ENCODE results near the gene TDRD6. TPM values are rescaled to one million over a fixed set of nuclear protein-coding genes. Genes with fewer than 3 reads are reported as not detected.
"Not testable (repeated sequence)": the region's sequence is repeated elsewhere in the genome, so short reads cannot be mapped to it uniquely, and the experiment has no call there.

Gene TDRD6
- total RNA-seq, 4 donors from 2014 or later: 0.20 to 0.48 (median 0.41) TPM; not detected in 1

- no peak for TF ChIP-seq CTCF (IDR thresholded peaks at IDR 0.05)
- no peak for TF ChIP-seq POLR2A (IDR thresholded peaks at IDR 0.05)
- TF ChIP-seq EP300 (IDR thresholded peaks at IDR 0.05; ENCODE audit: low read depth): no peak
- no peak for TF ChIP-seq POLR2AphosphoS5 (IDR thresholded peaks at IDR 0.05)
- in situ Hi-C loops (cut with MboI; ENCODE audit: low pct_ligation_motif_present in 1 of 4, low pct_unique_long_range_greater_than_20kb in 1 of 4, low sequenced_read_pairs in 3 of 4): loop anchor here in 3 of 4 donors (25.0 kb wide), 2 partner anchors 433 to 558 kb away; no protein-coding TSS in a partner anchor
- no peak for DNase-seq
- Histone ChIP-seq H3K27ac (no peak overlapping the region), H3K36me3 (no peaks in the 10 kb centered on the region), H3K4me3 (no peak overlapping the region), H3K9me3 (no peaks in the 10 kb centered on the region), H3K4me1 (peaks cover 0 to 4% (median 0%) of the 10 kb centered on the region in 4 donors), H3K27me3 (no peaks in the 10 kb centered on the region)
- 94 to 97% methylated on average over 1 of the region's 1 CpG for WGBS, 2 donors (ENCODE audit: low coverage in 1 of 2)
- intact Hi-C loops (cut with DNase I; ENCODE audit: low total_unique reads): no loop called here
Measured at GRCh38 chr6:46645265-46645664, 42.4 kb upstream of the TDRD6 start.

DNA sequence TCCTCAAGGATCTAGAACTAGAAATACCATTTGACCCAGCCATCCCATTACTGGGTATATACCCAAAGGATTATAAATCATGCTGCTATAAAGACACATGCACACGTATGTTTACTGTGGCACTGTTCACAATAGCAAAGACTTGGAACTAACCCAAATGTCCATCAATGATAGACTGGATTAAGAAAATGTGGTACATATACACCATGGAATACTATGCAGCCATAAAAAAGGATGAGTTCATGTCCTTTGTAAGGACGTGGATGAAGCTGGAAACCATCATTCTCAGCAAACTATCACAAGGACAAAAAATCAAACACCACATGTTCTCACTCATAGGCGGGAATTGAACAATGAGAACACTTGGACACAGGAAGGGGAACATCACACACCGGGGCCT, 39.6 kb upstream of the TDRD6 start:
- H3K36me3 ChIP-seq; H3K4me3 ChIP-seq; DNase-seq; intact Hi-C loops (cut with DNase I; ENCODE audit: low total_unique reads); H3K27me3 ChIP-seq; H3K9me3 ChIP-seq; H3K27ac ChIP-seq: not testable (repeated sequence)
- in situ Hi-C loops (cut with MboI; ENCODE audit: low pct_ligation_motif_present in 1 of 4, low pct_unique_long_range_greater_than_20kb in 1 of 4, low sequenced_read_pairs in 3 of 4): loop anchor here in 3 of 4 donors (25.0 kb wide), 2 partner anchors 436 to 561 kb away; no protein-coding TSS in a partner anchor
- H3K4me1 ChIP-seq: peaks cover 0 to 16% (median 8%) of the 10 kb centered on the region in 4 donors
- WGBS, 2 donors (ENCODE audit: low coverage in 1 of 2): 60 to 93% methylated on average over 1 to 3 of the region's 4 CpGs

DNA sequence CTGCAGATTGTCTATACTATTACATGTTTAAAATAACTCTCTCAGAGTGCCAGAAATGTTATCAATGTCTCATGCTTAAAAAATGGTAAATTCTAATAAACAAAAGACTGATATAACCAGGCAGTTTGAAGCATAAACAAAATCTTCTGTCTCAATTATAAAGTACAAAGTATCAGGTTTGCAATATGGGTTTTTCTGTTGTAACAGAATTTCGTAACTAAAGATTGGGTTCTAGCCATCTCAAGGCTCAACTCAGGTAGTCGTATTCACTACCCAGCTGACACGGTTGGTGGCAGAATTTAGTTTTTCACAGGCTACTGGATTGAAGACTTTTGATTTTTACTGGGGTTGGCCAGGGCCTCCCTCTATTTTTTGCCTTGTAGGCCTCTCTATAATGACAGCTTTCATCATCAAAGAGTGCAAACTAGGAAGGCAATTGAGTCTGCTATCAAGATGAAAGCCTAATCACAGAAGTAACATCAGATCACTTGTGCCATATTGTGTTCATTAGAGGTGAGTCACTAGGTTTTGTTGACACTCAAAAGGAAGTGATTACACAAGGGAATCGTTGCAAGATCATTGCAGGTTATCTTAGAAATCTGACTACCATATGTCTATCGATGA, 38.7 kb upstream of the TDRD6 start:
- no peaks in the 10 kb centered on the region for H3K9me3 ChIP-seq
- TF ChIP-seq EP300 (IDR thresholded peaks at IDR 0.05; ENCODE audit: low read depth) (no peak), POLR2AphosphoS5 (IDR thresholded peaks at IDR 0.05) (no peak), POLR2A (IDR thresholded peaks at IDR 0.05) (no peak), CTCF (IDR thresholded peaks at IDR 0.05) (no peak)
- intact Hi-C loops (cut with DNase I; ENCODE audit: low total_unique reads) (no loop called here), in situ Hi-C loops (cut with MboI; ENCODE audit: low pct_ligation_motif_present in 1 of 4, low pct_unique_long_range_greater_than_20kb in 1 of 4, low sequenced_read_pairs in 3 of 4) (loop anchor here in 3 of 4 donors (25.0 kb wide), 2 partner anchors 437 to 562 kb away; no protein-coding TSS in a partner anchor)
- WGBS, 2 donors (ENCODE audit: low coverage in 1 of 2): 58 to 78% methylated on average over 5 of the region's 5 CpGs
- no peak overlapping the region for H3K4me3 ChIP-seq
- DNase-seq: no peak
- no peak overlapping the region for H3K27ac ChIP-seq
- peaks cover 0 to 23% (median 14%) of the 10 kb centered on the region in 4 donors for H3K4me1 ChIP-seq
- no peaks in the 10 kb centered on the region for H3K36me3 ChIP-seq
- no peaks in the 10 kb centered on the region for H3K27me3 ChIP-seq

DNA sequence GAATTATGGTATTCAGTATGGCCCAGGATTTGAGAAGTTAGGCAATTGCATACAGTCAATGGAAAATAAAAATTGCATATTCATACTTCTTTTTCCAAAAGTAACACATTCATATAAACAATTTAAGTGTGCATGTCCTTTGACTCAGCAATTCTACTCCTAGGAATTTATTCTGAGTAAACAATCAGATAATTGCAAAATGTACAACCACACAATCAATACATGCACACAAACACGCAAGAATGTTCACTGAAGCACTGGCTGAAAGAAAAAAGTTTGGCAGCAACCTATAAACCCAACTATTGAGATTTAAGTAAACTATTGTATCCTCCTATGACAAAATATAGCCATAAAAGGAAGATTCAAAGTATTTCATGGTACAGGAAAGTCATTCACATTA, 36.7 kb upstream of the TDRD6 start:
- no peaks in the 10 kb centered on the region for H3K9me3 ChIP-seq
- in situ Hi-C loops (cut with MboI; ENCODE audit: low pct_ligation_motif_present in 1 of 4, low pct_unique_long_range_greater_than_20kb in 1 of 4, low sequenced_read_pairs in 3 of 4): no loop called here
- peaks cover 0 to 30% (median 15%) of the 10 kb centered on the region in 4 donors for H3K4me1 ChIP-seq
- H3K36me3 ChIP-seq: no peaks in the 10 kb centered on the region
- peak overlapping the region in 1 of 4 donors; percentile 81 for H3K27ac ChIP-seq
- DNase-seq: no peak
- WGBS, 2 donors (ENCODE audit: low coverage in 1 of 2): 33 to 44% methylated on average over 1 of the region's 1 CpG
- TF ChIP-seq CTCF (IDR thresholded peaks at IDR 0.05) (no peak), EP300 (IDR thresholded peaks at IDR 0.05; ENCODE audit: low read depth) (no peak), POLR2A (IDR thresholded peaks at IDR 0.05) (no peak), POLR2AphosphoS5 (IDR thresholded peaks at IDR 0.05) (peak in 1 of 3 donors; percentile 19)
- H3K27me3 ChIP-seq: no peaks in the 10 kb centered on the region
- intact Hi-C loops (cut with DNase I; ENCODE audit: low total_unique reads): no loop called here
- H3K4me3 ChIP-seq: peak overlapping the region in 1 of 4 donors; percentile 70

Data from transverse colon (tissue), 4 donors.